ENCODE measurements around the gene SRGAP1.
"Not testable (repeated sequence)": the region's sequence is repeated elsewhere in the genome, so short reads cannot be mapped to it uniquely, and the experiment has no call there.

Gene SRGAP1

GRCh38 chr12:64160711-64161060 is 316.2 kb downstream of the SRGAP1 start:
- H3K4me1 ChIP-seq (ENCODE audit: control extremely low read depth in 1 of 4, control insufficient read depth in 4 of 4, insufficient read depth in 4 of 4, low read length in 3 of 4) = no peaks in the 10 kb centered on the region
- no peaks in the 10 kb centered on the region for H3K36me3 ChIP-seq (ENCODE audit: control insufficient read depth in 4 of 4, insufficient read depth in 4 of 4, low read length in 3 of 4)
- no peak overlapping the region for H3K27ac ChIP-seq (ENCODE audit: insufficient read depth in 1 of 2, low read depth in 1 of 2, low read length in 2 of 2, poor library complexity in 1 of 2, severe bottlenecking in 2 of 2)
- 100% methylated on average over 1 of the region's 2 CpGs for WGBS (ENCODE audit: insufficient coverage)
- no peak for DNase-seq
- no peaks in the 10 kb centered on the region for H3K27me3 ChIP-seq (replicated peaks in 2 of 5; ENCODE audit: control insufficient read depth in 4 of 5, insufficient read depth in 5 of 5, low read length in 4 of 5)
- CTCF ChIA-PET = no interaction called here
- H3K4me3 ChIP-seq (ENCODE audit: control insufficient read depth in 1 of 7, extremely low read depth in 1 of 7, insufficient read depth in 4 of 7, low read depth in 2 of 7, low read length in 6 of 7) = no peak overlapping the region
- H3K9me3 ChIP-seq (ENCODE audit: control extremely low read depth in 1 of 5, control insufficient read depth in 4 of 5, insufficient read depth in 2 of 5, low read depth in 1 of 5, low read length in 4 of 5) = peaks cover 0 to 4% (median 0%) of the 10 kb centered on the region in 5 experiments
- POLR2A ChIA-PET = no interaction called here

GRCh38 chr12:64166606-64167005 is 322.1 kb downstream of the SRGAP1 start:
- CTCF ChIA-PET; DNase-seq; POLR2A ChIA-PET; H3K27me3 ChIP-seq (replicated peaks in 2 of 5; ENCODE audit: control insufficient read depth in 4 of 5, insufficient read depth in 5 of 5, low read length in 4 of 5); H3K4me1 ChIP-seq (ENCODE audit: control extremely low read depth in 1 of 4, control insufficient read depth in 4 of 4, insufficient read depth in 4 of 4, low read length in 3 of 4); H3K27ac ChIP-seq (ENCODE audit: insufficient read depth in 1 of 2, low read depth in 1 of 2, low read length in 2 of 2, poor library complexity in 1 of 2, severe bottlenecking in 2 of 2); H3K36me3 ChIP-seq (ENCODE audit: control insufficient read depth in 4 of 4, insufficient read depth in 4 of 4, low read length in 3 of 4); H3K9me3 ChIP-seq (ENCODE audit: control extremely low read depth in 1 of 5, control insufficient read depth in 4 of 5, insufficient read depth in 2 of 5, low read depth in 1 of 5, low read length in 4 of 5); H3K4me3 ChIP-seq (ENCODE audit: control insufficient read depth in 1 of 7, extremely low read depth in 1 of 7, insufficient read depth in 4 of 7, low read depth in 2 of 7, low read length in 6 of 7): not testable (repeated sequence)
- WGBS (ENCODE audit: insufficient coverage) = 95% methylated on average over 2 of the region's 3 CpGs

- WGBS (ENCODE audit: insufficient coverage) = no CpG with 5 or more reads among the region's 1 CpG
- H3K27me3 ChIP-seq (replicated peaks in 2 of 5; ENCODE audit: control insufficient read depth in 4 of 5, insufficient read depth in 5 of 5, low read length in 4 of 5) = not testable (repeated sequence)
Measured at GRCh38 chr12:64167041-64167440, 322.5 kb downstream of the SRGAP1 start.

GRCh38 chr12:64170024-64170423 is 325.5 kb downstream of the SRGAP1 start:
- no peak overlapping the region for H3K4me3 ChIP-seq (ENCODE audit: control insufficient read depth in 1 of 7, extremely low read depth in 1 of 7, insufficient read depth in 4 of 7, low read depth in 2 of 7, low read length in 6 of 7)
- H3K9me3 ChIP-seq (ENCODE audit: control extremely low read depth in 1 of 5, control insufficient read depth in 4 of 5, insufficient read depth in 2 of 5, low read depth in 1 of 5, low read length in 4 of 5) = no peaks in the 10 kb centered on the region
- no peak overlapping the region for H3K27ac ChIP-seq (ENCODE audit: insufficient read depth in 1 of 2, low read depth in 1 of 2, low read length in 2 of 2, poor library complexity in 1 of 2, severe bottlenecking in 2 of 2)
- H3K36me3 ChIP-seq (ENCODE audit: control insufficient read depth in 4 of 4, insufficient read depth in 4 of 4, low read length in 3 of 4) = no peaks in the 10 kb centered on the region
- CTCF ChIA-PET = interaction anchor here (1.4 kb wide), 1 partner anchor 327 kb away, joined by 3 read pairs; no protein-coding TSS in a partner anchor
- no peaks in the 10 kb centered on the region for H3K4me1 ChIP-seq (ENCODE audit: control extremely low read depth in 1 of 4, control insufficient read depth in 4 of 4, insufficient read depth in 4 of 4, low read length in 3 of 4)
- DNase-seq = no peak
- POLR2A ChIA-PET = no interaction called here
- 100% methylated on average over 1 of the region's 3 CpGs for WGBS (ENCODE audit: insufficient coverage)
- no peaks in the 10 kb centered on the region for H3K27me3 ChIP-seq (replicated peaks in 2 of 5; ENCODE audit: control insufficient read depth in 4 of 5, insufficient read depth in 5 of 5, low read length in 4 of 5)

More at GRCh38 chr12:64167041-64167440, 322.5 kb downstream of the SRGAP1 start:
- H3K27ac ChIP-seq (ENCODE audit: insufficient read depth in 1 of 2, low read depth in 1 of 2, low read length in 2 of 2, poor library complexity in 1 of 2, severe bottlenecking in 2 of 2); H3K9me3 ChIP-seq (ENCODE audit: control extremely low read depth in 1 of 5, control insufficient read depth in 4 of 5, insufficient read depth in 2 of 5, low read depth in 1 of 5, low read length in 4 of 5); H3K4me3 ChIP-seq (ENCODE audit: control insufficient read depth in 1 of 7, extremely low read depth in 1 of 7, insufficient read depth in 4 of 7, low read depth in 2 of 7, low read length in 6 of 7); DNase-seq; H3K4me1 ChIP-seq (ENCODE audit: control extremely low read depth in 1 of 4, control insufficient read depth in 4 of 4, insufficient read depth in 4 of 4, low read length in 3 of 4); POLR2A ChIA-PET; CTCF ChIA-PET; H3K36me3 ChIP-seq (ENCODE audit: control insufficient read depth in 4 of 4, insufficient read depth in 4 of 4, low read length in 3 of 4): not testable (repeated sequence)

- H3K4me1 ChIP-seq (ENCODE audit: control extremely low read depth in 1 of 4, control insufficient read depth in 4 of 4, insufficient read depth in 4 of 4, low read length in 3 of 4) = no peaks in the 10 kb centered on the region
Measured at GRCh38 chr12:64170730-64171129, 326.2 kb downstream of the SRGAP1 start.

GRCh38 chr12:64171715-64172114 is 327.2 kb downstream of the SRGAP1 start:
- no peaks in the 10 kb centered on the region for H3K36me3 ChIP-seq (ENCODE audit: control insufficient read depth in 4 of 4, insufficient read depth in 4 of 4, low read length in 3 of 4)
- WGBS (ENCODE audit: insufficient coverage) = no CpG with 5 or more reads among the region's 1 CpG
- H3K27me3 ChIP-seq (replicated peaks in 2 of 5; ENCODE audit: control insufficient read depth in 4 of 5, insufficient read depth in 5 of 5, low read length in 4 of 5) = no peaks in the 10 kb centered on the region
- H3K9me3 ChIP-seq (ENCODE audit: control extremely low read depth in 1 of 5, control insufficient read depth in 4 of 5, insufficient read depth in 2 of 5, low read depth in 1 of 5, low read length in 4 of 5) = no peaks in the 10 kb centered on the region
- H3K4me1 ChIP-seq (ENCODE audit: control extremely low read depth in 1 of 4, control insufficient read depth in 4 of 4, insufficient read depth in 4 of 4, low read length in 3 of 4) = no peaks in the 10 kb centered on the region
- no peak overlapping the region for H3K27ac ChIP-seq (ENCODE audit: insufficient read depth in 1 of 2, low read depth in 1 of 2, low read length in 2 of 2, poor library complexity in 1 of 2, severe bottlenecking in 2 of 2)
- DNase-seq = no peak
- POLR2A ChIA-PET = no interaction called here
- no peak overlapping the region for H3K4me3 ChIP-seq (ENCODE audit: control insufficient read depth in 1 of 7, extremely low read depth in 1 of 7, insufficient read depth in 4 of 7, low read depth in 2 of 7, low read length in 6 of 7)
- CTCF ChIA-PET = no interaction called here

More at GRCh38 chr12:64170730-64171129, 326.2 kb downstream of the SRGAP1 start:
- Histone ChIP-seq H3K9me3 (ENCODE audit: control extremely low read depth in 1 of 5, control insufficient read depth in 4 of 5, insufficient read depth in 2 of 5, low read depth in 1 of 5, low read length in 4 of 5) (no peaks in the 10 kb centered on the region), H3K36me3 (ENCODE audit: control insufficient read depth in 4 of 4, insufficient read depth in 4 of 4, low read length in 3 of 4) (no peaks in the 10 kb centered on the region), H3K4me3 (ENCODE audit: control insufficient read depth in 1 of 7, extremely low read depth in 1 of 7, insufficient read depth in 4 of 7, low read depth in 2 of 7, low read length in 6 of 7) (no peak overlapping the region), H3K27me3 (replicated peaks in 2 of 5; ENCODE audit: control insufficient read depth in 4 of 5, insufficient read depth in 5 of 5, low read length in 4 of 5) (no peaks in the 10 kb centered on the region), H3K27ac (ENCODE audit: insufficient read depth in 1 of 2, low read depth in 1 of 2, low read length in 2 of 2, poor library complexity in 1 of 2, severe bottlenecking in 2 of 2) (no peak overlapping the region)
- WGBS (ENCODE audit: insufficient coverage) = 100% methylated on average over 1 of the region's 3 CpGs
- DNase-seq = no peak
- ChIA-PET POLR2A (no interaction called here), CTCF (interaction anchor here (1.4 kb wide), 1 partner anchor 328 kb away, joined by 3 read pairs; no protein-coding TSS in a partner anchor)

- no peak for DNase-seq
- H3K9me3 ChIP-seq (ENCODE audit: control extremely low read depth in 1 of 5, control insufficient read depth in 4 of 5, insufficient read depth in 2 of 5, low read depth in 1 of 5, low read length in 4 of 5) = no peaks in the 10 kb centered on the region
- H3K4me3 ChIP-seq (ENCODE audit: control insufficient read depth in 1 of 7, extremely low read depth in 1 of 7, insufficient read depth in 4 of 7, low read depth in 2 of 7, low read length in 6 of 7) = no peak overlapping the region
- 78% methylated on average over 1 of the region's 1 CpG for WGBS (ENCODE audit: insufficient coverage)
- H3K4me1 ChIP-seq (ENCODE audit: control extremely low read depth in 1 of 4, control insufficient read depth in 4 of 4, insufficient read depth in 4 of 4, low read length in 3 of 4) = no peaks in the 10 kb centered on the region
- no peaks in the 10 kb centered on the region for H3K27me3 ChIP-seq (replicated peaks in 2 of 5; ENCODE audit: control insufficient read depth in 4 of 5, insufficient read depth in 5 of 5, low read length in 4 of 5)
- POLR2A ChIA-PET = no interaction called here
- no peaks in the 10 kb centered on the region for H3K36me3 ChIP-seq (ENCODE audit: control insufficient read depth in 4 of 4, insufficient read depth in 4 of 4, low read length in 3 of 4)
- CTCF ChIA-PET = no interaction called here
- no peak overlapping the region for H3K27ac ChIP-seq (ENCODE audit: insufficient read depth in 1 of 2, low read depth in 1 of 2, low read length in 2 of 2, poor library complexity in 1 of 2, severe bottlenecking in 2 of 2)
Measured at GRCh38 chr12:64172143-64172970, 327.9 kb downstream of the SRGAP1 start.
